ENCODE measurements around the gene KRTAP23-1.

Gene KRTAP23-1

GRCh38 chr21:30337276-30337744 lies 11.1 kb downstream of the KRTAP23-1 start, which contains the start of gene KRTAP27-1:
KRTAP27-1 (minus strand) TSS chr21:30337694; CDS start chr21:30337668, 26 bp downstream.
- DNase-seq (ENCODE audit: extremely low read depth, low read depth) = no peak
- TF ChIP-seq CTCF (IDR thresholded peaks at IDR 0.05; ENCODE audit: low read depth, low read length) = no peak

- no peak for DNase-seq (ENCODE audit: extremely low read depth, low read depth)
- no peak for TF ChIP-seq CTCF (IDR thresholded peaks at IDR 0.05; ENCODE audit: low read depth, low read length)
These were observed 11.8 kb downstream of the KRTAP23-1 start for GRCh38 chr21:30336596-30336995.

GRCh38 chr21:30333736-30334135 lies 14.7 kb downstream of the KRTAP23-1 start:
- no peak for DNase-seq (ENCODE audit: extremely low read depth, low read depth)
- TF ChIP-seq CTCF (IDR thresholded peaks at IDR 0.05; ENCODE audit: low read depth, low read length) = no peak

GRCh38 chr21:30332681-30333080 lies 15.7 kb downstream of the KRTAP23-1 start:
- TF ChIP-seq CTCF (IDR thresholded peaks at IDR 0.05; ENCODE audit: low read depth, low read length) = no peak
- DNase-seq (ENCODE audit: extremely low read depth, low read depth) = no peak

GRCh38 chr21:30329203-30329875 lies 19.1 kb downstream of the KRTAP23-1 start:
- no peak for TF ChIP-seq CTCF (IDR thresholded peaks at IDR 0.05; ENCODE audit: low read depth, low read length)
- no peak for DNase-seq (ENCODE audit: extremely low read depth, low read depth)

- no peak for TF ChIP-seq CTCF (IDR thresholded peaks at IDR 0.05; ENCODE audit: low read depth, low read length)
These were observed 22.0 kb downstream of the KRTAP23-1 start for GRCh38 chr21:30326390-30326789.

GRCh38 chr21:30320215-30320614 lies 28.2 kb downstream of the KRTAP23-1 start, which contains the start of gene KRTAP26-1:
KRTAP26-1 (minus strand) TSS chr21:30320315; CDS start chr21:30320035, 280 bp downstream.
- TF ChIP-seq CTCF (IDR thresholded peaks at IDR 0.05; ENCODE audit: low read depth, low read length) = no peak

More at GRCh38 chr21:30326390-30326789, 22.0 kb downstream of the KRTAP23-1 start:
- DNase-seq (ENCODE audit: extremely low read depth, low read depth) = no peak

More at GRCh38 chr21:30320215-30320614, 28.2 kb downstream of the KRTAP23-1 start, which contains the start of gene KRTAP26-1:
- no peak for DNase-seq (ENCODE audit: extremely low read depth, low read depth)

Measured in AG09319 (cell line).